Progenitor cell of endocrine pancreas (in vitro differentiated cells): Measurements from ENCODE around the gene STT3B. TPM values are rescaled to one million over a fixed set of nuclear protein-coding genes. Genes with fewer than 3 reads are reported as not detected.

ENCODE experiments used
- DNase-seq: peaks from one replicate; pipeline ENCODE4 v3.0.0; 2021; ENCODE audit warnings: low spot score; ENCODE audit not compliant: unreplicated experiment
- H3K27ac Mint-ChIP-seq: 2 replicates; pipeline ENCODE4 v1.8.0; 2021; ENCODE audit warnings: mild to moderate bottlenecking, moderate library complexity, mixed read lengths
- H3K27me3 Mint-ChIP-seq: 2 replicates; pipeline ENCODE4 v1.8.0; 2021; ENCODE audit warnings: mixed read lengths
- H3K36me3 Mint-ChIP-seq: 2 replicates; pipeline ENCODE4 v1.8.0; 2022; ENCODE audit warnings: mixed read lengths; ENCODE audit not compliant: insufficient read depth
- H3K4me1 Mint-ChIP-seq: 2 replicates; pipeline ENCODE4 v1.8.0; 2021; ENCODE audit warnings: low read depth, mixed read lengths
- H3K4me3 Mint-ChIP-seq: 2 replicates; pipeline ENCODE4 v1.8.0; 2021; ENCODE audit warnings: low read depth, mild to moderate bottlenecking, moderate library complexity, mixed read lengths
- H3K9me3 Mint-ChIP-seq: 2 replicates; pipeline ENCODE4 v1.8.0; 2021; ENCODE audit warnings: low read depth, mixed read lengths
- total RNA-seq: library from RNA; stranded (reverse); gene quantifications from 2 replicates; pipeline ENCODE4 v1.2.1, GENCODE V29; 2021
- TF ChIP-seq, protein P1 (sequence below): fragments of 200-600 bp; sonication (generic); IDR thresholded peaks from one replicate; pipeline ENCODE4 v1.5.0; 2021; ENCODE audit warnings: antibody characterized with exemption, mild to moderate bottlenecking; ENCODE audit not compliant: unreplicated experiment

Gene STT3B
- total RNA-seq, 1 donor from 2014 or later = 154 TPM

- Mint-ChIP-seq H3K27ac (no peak overlapping the region), H3K36me3 (no peaks in the 10 kb centered on the region), H3K4me1 (peaks cover 23% of the 10 kb centered on the region), H3K27me3 (no peaks in the 10 kb centered on the region), H3K4me3 (no peak overlapping the region), H3K9me3 (no peaks in the 10 kb centered on the region)
- TF ChIP-seq, protein P1, sequence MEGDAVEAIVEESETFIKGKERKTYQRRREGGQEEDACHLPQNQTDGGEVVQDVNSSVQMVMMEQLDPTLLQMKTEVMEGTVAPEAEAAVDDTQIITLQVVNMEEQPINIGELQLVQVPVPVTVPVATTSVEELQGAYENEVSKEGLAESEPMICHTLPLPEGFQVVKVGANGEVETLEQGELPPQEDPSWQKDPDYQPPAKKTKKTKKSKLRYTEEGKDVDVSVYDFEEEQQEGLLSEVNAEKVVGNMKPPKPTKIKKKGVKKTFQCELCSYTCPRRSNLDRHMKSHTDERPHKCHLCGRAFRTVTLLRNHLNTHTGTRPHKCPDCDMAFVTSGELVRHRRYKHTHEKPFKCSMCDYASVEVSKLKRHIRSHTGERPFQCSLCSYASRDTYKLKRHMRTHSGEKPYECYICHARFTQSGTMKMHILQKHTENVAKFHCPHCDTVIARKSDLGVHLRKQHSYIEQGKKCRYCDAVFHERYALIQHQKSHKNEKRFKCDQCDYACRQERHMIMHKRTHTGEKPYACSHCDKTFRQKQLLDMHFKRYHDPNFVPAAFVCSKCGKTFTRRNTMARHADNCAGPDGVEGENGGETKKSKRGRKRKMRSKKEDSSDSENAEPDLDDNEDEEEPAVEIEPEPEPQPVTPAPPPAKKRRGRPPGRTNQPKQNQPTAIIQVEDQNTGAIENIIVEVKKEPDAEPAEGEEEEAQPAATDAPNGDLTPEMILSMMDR = no peak
- DNase-seq = no peak
Measured at GRCh38 chr3:31568649-31569048, 35.9 kb downstream of the STT3B start.

DNA sequence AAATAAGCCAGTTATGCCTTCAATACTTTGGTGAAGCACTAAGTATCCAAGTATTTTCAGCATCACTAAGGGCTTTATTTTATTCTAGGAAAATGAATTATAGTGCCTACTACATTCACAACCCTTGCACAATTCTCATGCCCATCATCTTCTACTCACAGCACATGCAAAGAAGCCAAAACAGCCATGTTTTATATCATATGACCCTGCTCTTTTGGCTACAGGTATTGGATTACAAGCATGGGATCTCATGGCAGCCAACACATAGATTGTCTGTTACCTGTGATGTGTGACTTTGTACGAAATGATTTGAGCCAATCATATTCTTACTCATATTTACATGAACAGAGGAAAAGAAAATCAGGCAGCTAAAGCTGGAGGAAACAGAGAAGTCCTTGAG, 38.6 kb downstream of the STT3B start:
- Mint-ChIP-seq H3K27me3 (no peaks in the 10 kb centered on the region), H3K36me3 (no peaks in the 10 kb centered on the region)
- TF ChIP-seq, protein P1 = no peak

DNA sequence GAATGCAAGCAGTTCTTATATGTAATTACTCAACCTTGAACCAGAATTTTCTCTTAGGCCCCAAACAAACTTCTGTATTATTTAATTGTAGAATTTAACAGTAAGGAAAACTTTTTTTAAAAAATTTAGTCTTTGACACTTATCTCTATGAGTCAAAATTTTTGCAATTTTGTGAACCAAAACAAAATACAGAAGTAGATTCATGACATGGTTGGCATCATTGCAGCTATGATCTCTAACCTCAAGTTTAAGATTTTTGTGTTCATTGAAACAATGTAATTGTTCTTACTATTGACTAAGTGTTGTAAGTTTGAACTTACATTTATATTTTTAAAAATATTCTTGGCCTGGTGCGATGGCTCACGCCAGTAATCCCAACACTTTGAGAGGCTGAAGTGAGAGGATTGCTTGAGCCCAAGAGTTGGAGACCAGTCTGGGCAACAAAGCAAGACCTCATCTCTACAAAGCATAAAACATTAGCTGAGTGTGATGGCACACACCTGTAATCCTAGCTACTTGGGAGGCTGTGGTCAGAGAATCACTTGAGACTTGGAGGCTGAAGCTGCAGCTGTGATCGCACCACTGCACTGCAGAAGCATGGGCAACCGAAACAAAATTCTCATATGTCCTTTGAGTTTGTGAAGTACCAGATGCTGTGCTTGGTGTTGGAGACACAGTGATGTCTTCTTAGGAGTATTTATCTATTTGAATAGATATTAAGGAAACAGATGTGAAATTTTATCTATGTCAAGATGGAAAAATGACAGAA, 39.7 kb downstream of the STT3B start:
- H3K4me3 Mint-ChIP-seq = no peak overlapping the region

More for the DNA sequence above, 38.6 kb downstream of the STT3B start:
- no peak overlapping the region for H3K27ac Mint-ChIP-seq
- H3K4me3 Mint-ChIP-seq = no peak overlapping the region
- no peaks in the 10 kb centered on the region for H3K9me3 Mint-ChIP-seq
- DNase-seq = no peak
- peaks cover 18% of the 10 kb centered on the region for H3K4me1 Mint-ChIP-seq

GRCh38 chr3:31573036-31573779, 40.5 kb downstream of the STT3B start:
- no peaks in the 10 kb centered on the region for H3K9me3 Mint-ChIP-seq
- TF ChIP-seq, protein P1 = no peak
- H3K4me1 Mint-ChIP-seq = peaks cover 10% of the 10 kb centered on the region
- H3K27ac Mint-ChIP-seq = no peak overlapping the region
- no peak overlapping the region for H3K4me3 Mint-ChIP-seq
- peaks cover 1% of the 10 kb centered on the region for H3K36me3 Mint-ChIP-seq
- no peak for DNase-seq
- no peaks in the 10 kb centered on the region for H3K27me3 Mint-ChIP-seq

More for the DNA sequence above, 39.7 kb downstream of the STT3B start:
- Mint-ChIP-seq H3K36me3 (no peaks in the 10 kb centered on the region), H3K9me3 (no peaks in the 10 kb centered on the region), H3K27me3 (no peaks in the 10 kb centered on the region), H3K27ac (no peak overlapping the region), H3K4me1 (peaks cover 12% of the 10 kb centered on the region)
- no peak for DNase-seq
- TF ChIP-seq, protein P1 = no peak

GRCh38 chr3:31575448-31575847, 42.7 kb downstream of the STT3B start:
- Mint-ChIP-seq H3K36me3 (peaks cover 4% of the 10 kb centered on the region), H3K27ac (peak overlapping the region; percentile 62), H3K27me3 (no peaks in the 10 kb centered on the region), H3K4me1 (peaks cover 9% of the 10 kb centered on the region), H3K9me3 (no peaks in the 10 kb centered on the region), H3K4me3 (no peak overlapping the region)
- TF ChIP-seq, protein P1 = no peak
- DNase-seq = no peak
